G401.6 (cell line): ENCODE results near the gene CMIP.

Experiments
- FAIRE-seq: peaks from 2 replicates; lab custom pipeline; 2012; peaks lifted over from hg19 to GRCh38; lab: Jason Lieb, UNC

Gene CMIP

GRCh38 chr16:81447383-81448101 is 2.9 kb downstream of the CMIP start:
- FAIRE-seq = no peak

GRCh38 chr16:81448154-81449131 is 3.8 kb downstream of the CMIP start:
- no peak for FAIRE-seq

GRCh38 chr16:81449241-81449640 is 4.6 kb downstream of the CMIP start:
- no peak for FAIRE-seq

DNA sequence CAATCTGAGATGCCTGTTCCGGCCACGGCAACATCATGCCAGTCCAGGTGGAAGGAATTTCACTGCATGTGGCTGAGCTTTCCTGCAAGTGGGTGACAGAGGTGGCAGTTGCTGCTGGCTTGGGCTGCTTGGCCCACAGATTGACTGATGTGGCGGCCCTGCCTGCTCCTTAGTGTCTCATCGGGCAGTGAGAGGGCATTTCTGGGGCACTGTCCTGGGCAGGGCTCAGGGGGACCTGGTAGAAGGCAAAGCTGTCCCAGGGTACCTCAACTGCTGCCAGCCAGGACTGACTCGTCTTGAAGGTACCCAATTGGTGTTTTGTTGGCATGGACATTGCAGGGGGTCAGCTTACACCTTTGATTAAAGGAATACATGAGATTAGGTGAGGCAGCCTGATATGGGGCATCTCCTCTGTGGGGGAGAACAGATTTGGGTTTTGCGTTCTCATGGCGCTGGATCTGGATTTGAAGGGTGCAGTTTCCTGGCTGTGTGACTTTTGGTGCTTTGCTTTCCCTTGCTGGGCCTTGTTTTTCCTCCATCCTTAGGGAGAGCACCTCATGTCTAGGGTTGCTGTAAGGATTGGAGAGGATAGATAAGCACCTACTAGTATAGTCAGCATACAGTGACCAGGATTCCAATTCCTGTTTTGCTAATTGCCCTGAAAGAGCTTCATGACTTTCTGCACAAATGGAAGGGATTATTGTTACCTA is 5.4 kb downstream of the CMIP start:
- no peak for FAIRE-seq

DNA sequence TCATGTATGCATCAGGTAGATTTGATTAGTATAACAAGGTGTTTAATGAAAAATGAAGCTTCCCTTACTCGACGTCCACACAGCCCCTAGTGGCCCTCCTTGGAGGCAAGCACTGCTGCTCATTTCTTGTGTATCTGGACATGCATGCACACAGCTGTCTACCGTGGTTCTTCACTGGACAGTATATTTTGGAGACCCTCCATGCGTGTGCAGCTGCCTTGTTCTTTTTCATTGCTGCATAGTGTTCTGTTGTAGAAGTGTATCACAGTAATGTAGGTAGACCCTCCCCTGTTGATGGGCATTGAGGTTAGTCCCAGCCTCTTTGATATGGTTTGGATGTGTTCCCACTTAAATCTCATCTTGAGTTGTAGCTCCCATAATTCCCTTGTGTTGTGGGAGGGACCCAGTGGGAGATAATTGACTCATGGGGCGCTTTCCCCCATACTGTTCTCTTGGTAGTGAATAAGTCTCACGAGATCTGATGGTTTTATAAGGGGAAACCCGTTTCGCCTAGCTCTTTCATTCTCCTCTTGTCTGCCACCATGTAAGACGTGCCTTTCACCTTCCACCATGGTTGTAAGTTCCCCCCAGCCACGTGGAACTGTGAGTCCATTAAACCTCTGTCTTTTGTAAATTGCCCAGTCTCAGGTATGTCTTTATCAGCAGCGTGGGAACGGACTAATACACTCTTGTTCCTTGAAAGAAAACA is 6.3 kb downstream of the CMIP start:
- no peak for FAIRE-seq

DNA sequence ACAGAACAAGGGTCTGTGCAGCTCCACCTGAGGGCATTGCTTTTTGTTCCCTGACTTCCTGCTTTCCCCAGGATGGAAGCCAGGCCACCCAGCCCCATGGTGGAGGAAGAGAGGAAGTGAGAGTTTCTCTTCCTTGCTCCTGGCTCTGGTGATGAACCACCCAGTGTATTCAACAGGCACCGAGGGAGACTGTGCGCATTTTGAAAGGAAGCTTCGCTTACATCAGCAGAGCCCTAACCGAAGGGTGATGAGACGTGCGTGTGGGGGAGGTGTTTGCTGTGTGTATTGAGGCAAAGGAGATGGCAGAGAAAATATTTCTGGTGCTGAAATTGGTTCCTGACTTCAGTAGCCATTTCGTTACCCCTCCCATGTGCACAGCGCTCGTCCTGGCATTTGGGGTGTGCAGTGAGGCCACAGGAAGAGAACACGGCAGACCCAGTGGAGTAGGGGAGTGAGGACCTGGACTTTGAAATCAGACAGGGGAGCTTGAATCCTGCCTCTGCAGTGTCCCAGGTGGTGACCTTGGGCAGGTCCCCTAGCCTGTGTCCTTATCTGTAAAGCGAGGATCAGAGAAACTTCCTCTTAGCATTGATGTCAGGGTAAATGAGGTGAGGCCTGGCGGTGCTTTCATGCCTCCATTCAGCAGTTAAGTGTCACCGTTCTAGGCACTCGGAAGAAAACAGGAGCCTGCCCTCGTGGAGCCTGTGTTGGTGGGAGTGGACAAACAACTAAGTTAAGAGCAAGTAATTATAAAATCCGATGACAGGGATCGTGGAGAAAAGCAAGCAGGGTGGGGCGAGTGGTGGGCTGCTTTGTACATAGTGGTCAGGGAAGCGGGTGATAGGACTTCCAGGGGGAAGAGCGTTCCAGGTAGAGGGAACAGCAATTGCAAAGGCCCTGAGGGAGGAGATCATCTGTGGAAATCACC is 7.4 kb downstream of the CMIP start:
- no peak for FAIRE-seq

- no peak for FAIRE-seq
Measured at GRCh38 chr16:81453091-81453728, 8.6 kb downstream of the CMIP start.

GRCh38 chr16:81454044-81454443 is 9.4 kb downstream of the CMIP start:
- FAIRE-seq = no peak

DNA sequence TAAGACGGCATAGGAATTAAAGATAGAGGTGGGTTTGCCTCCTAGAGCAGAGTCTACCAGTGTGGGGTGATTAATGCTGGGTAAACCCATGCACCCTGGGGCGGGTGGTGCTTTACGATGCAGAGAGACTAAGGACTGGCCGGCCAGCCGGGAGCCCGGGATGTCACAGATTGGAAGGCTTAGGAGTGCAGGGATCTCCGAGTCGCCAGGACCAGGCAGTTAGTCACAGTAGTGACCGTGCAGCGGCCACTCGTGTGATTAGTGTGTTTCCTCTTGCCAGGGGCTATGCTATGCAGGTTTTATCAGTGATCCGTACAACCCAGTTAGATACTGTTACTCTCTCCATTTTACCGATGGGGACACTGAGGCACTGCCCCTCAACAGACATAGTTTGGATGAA is 10.4 kb downstream of the CMIP start:
- no peak for FAIRE-seq

- FAIRE-seq = no peak
Measured at GRCh38 chr16:81455720-81456494, 11.3 kb downstream of the CMIP start.

DNA sequence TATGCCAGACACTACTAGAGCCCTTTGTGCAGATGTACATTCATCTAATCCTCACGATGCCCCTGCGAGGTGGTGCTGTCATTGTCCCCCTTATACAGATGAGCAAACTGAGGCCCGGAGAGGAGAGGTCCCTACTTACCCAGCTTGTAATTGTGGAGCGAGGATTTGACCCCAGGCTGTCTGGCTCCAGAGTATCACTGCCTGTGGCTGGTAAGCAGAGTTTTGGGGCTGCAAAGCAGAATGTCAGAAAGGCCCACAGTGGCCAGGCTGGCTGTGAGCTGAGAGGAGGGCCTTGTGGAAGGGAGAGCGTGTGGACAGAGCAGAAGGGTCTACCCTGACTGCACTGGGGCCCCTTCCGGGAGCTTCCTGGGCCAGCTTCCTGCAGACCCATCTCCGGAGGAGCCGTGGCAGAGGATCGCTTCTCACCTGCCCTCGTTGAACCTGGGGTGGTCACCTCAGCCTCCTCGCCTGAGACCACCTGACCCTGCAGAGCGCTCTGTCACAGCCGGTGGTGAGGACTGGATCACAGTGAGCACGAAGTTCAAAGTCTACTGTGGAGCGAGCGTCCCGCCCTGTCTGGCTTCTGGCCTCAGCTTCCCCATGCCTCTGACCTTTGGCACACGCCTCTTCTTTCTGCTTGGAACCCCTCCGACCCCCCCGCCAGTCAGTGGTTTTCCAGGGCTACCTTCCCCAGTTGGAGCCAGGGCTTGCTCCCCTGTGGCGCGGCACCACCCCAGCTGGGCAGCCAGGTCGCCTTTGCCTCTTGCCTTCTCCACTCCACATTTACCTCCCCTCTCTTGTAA is 12.1 kb downstream of the CMIP start:
- FAIRE-seq = no peak

DNA sequence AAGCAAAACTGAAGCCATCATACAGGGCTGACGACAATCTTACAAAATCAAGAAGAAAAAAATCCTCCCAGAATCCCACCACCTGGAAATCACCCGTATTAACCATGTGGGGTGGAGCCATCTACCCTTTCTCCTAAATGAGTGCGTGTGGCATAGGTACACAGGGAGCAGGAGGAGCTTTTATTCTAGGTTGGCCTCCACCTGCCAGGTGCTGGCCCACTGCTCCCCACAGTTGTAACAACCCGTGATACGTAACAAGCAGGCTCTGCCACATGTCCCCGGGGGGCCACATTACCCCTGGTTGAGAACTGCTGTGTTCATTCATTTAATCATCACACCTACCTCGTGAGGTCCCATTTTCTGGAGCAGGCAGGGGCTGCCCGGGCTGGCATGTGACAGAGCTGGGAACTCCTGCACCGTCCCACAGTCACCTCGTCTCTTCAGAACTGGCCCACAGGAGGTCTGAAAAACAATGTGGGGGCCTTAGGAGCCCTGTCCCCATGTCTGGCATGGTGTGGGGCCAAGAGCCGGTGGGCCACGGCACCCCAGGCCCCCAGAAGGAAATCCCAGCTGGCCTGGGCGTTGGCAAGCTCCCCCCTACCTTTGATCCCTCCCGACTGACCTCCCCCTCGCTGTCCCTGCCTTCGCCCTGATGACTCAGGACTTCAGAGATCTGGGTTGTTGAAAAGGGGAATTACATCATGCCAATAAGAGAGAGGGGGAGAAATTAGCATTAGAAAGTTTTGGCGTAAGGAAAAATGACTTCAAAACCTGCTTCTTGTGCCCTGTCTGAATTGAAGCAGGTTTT is 12.9 kb downstream of the CMIP start:
- no peak for FAIRE-seq

DNA sequence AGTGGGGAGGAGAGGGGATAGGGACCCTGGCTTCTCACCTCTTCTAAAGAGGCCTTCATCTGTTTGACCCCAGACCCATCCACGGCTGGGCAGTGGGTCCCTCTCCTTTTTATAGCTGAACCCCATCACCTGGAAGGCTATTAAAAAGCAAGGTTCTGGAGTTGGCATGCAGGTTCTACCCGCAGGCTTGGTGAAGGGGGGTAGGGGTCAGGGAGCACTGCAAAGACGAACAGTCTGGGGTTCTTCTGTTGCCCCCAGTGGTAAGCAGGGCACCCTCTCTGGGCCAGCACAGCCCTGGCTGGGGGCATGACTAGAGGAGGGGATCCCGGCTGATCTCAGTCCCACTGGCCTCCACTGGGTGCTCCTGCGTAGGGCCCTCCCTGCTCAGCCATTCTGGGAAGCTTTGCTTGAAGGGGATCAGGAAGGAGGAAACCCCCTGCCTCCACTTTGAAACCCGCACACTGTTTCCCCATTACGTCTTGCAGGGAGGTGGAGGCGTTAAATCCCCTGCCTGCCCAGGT is 13.6 kb downstream of the CMIP start:
- FAIRE-seq = no peak

DNA sequence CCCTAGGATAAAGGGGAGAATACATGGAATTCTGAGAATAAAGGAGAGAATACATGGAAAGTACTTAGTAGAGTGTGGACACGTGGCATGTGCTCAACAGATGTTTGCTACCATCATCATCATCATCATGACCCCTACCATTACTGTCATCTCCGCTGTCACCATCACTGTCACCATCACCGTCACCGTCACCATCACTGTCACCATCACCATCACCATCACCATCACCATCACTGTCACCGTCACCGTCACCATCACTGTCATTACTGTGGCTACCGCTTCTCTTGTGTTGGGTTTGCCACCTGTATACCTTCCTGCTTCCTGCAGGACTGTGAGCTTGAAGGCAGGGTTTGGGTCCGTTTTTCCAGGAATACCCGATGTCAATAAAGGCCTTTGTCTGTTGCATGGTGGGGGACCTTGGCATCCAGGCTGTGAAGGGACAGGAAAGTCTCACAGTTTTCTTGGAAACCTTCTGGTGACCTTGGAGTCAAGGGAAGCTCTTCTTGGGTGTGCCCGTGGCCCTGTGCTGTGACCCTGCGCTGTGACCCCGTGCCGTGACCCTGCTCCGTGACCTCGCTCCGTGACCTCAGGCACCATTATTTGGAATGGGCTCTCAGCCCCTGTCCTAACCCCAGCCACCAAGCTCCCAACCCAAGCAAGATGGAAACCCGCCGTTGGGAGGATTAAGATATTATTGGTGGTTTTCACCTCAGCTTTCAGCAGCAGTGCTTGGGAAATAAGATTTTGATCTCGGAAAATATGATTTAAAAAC is 14.4 kb downstream of the CMIP start:
- FAIRE-seq = no peak

- FAIRE-seq = no peak
Measured at GRCh38 chr16:81460075-81460474, 15.5 kb downstream of the CMIP start.

DNA sequence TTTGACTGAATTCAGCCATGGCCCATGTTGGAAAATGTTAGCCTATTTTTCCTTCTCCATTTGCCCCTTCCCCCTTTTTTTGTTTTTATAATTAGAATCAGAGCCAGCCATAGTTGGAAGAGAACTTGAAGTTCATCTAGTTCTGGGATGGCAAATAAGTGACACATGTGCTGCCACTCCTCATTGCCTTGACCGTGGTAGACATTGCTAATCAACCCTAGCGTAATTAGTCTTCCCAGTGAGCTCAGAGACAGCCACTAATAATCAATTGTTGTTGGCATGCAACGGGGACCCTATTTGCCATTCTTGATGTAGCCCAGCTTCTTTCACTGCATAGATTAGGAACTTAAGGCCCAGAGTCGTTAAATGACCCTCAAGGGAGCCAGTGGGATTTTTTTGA is 16.6 kb downstream of the CMIP start:
- no peak for FAIRE-seq

- no peak for FAIRE-seq
Measured at GRCh38 chr16:81461766-81462165, 17.2 kb downstream of the CMIP start.
